MM.1S (cell line): ENCODE data around the gene CREB3L1.

Experiments
- DNase-seq: peaks from one replicate; pipeline ENCODE4 v3.0.0-alpha.2; 2015
- H2AFZ ChIP-seq: fragments of 300-600 bp; sonication (generic); 2 replicates; pipeline ENCODE4 v1.6.0; 2016; ENCODE audit warnings: antibody characterized with exemption, low read length
- H3F3A ChIP-seq: fragments of 300-600 bp; sonication (generic); 2 replicates; pipeline ENCODE4 v1.6.1; 2016; ENCODE audit warnings: mild to moderate bottlenecking, antibody characterized with exemption, low read length, moderate library complexity, mixed read lengths; ENCODE audit not compliant: insufficient read depth
- H3K27ac ChIP-seq: fragments of 300-600 bp; sonication (generic); 2 replicates; pipeline ENCODE4 v1.5.1; 2016; ENCODE audit warnings: mild to moderate bottlenecking, low read length
- H3K27me3 ChIP-seq: fragments of 300-600 bp; sonication (generic); replicated peaks from 2 replicates; pipeline ENCODE4 v1.6.0; 2016; ENCODE audit warnings: low read length; ENCODE audit not compliant: insufficient read depth
- H3K36me3 ChIP-seq: fragments of 300-600 bp; sonication (generic); replicated peaks from 2 replicates; pipeline ENCODE4 v1.6.1; 2016; ENCODE audit warnings: mild to moderate bottlenecking, low read length, mixed read lengths; ENCODE audit not compliant: insufficient read depth
- H3K4me1 ChIP-seq: fragments of 300-600 bp; sonication (generic); 2 replicates; pipeline ENCODE4 v1.6.1; 2016; ENCODE audit warnings: low read length, mixed read lengths
- H3K4me2 ChIP-seq: fragments of 300-600 bp; sonication (generic); 2 replicates; pipeline ENCODE4 v1.6.0; 2016; ENCODE audit warnings: low read depth, low read length
- H3K4me3 ChIP-seq: fragments of 300-600 bp; sonication (generic); 2 replicates; pipeline ENCODE4 v1.5.1; 2016; ENCODE audit warnings: low read length, mixed read lengths
- H3K79me2 ChIP-seq: fragments of 300-600 bp; sonication (generic); 2 replicates; pipeline ENCODE4 v1.6.1; 2016; ENCODE audit warnings: mixed run types, low read length, mixed read lengths
- H3K9ac ChIP-seq: fragments of 300-600 bp; sonication (generic); 2 replicates; pipeline ENCODE4 v1.6.1; 2016; ENCODE audit warnings: low read length, mixed read lengths
- H3K9me2 ChIP-seq: fragments of 300-600 bp; sonication (generic); replicated peaks from 2 replicates; pipeline ENCODE4 v1.6.1; 2016; ENCODE audit warnings: mild to moderate bottlenecking, low read length, mixed read lengths; ENCODE audit not compliant: insufficient read depth
- H3K9me3 ChIP-seq: fragments of 300-600 bp; sonication (generic); replicated peaks from 2 replicates; pipeline ENCODE4 v1.6.1; 2016; ENCODE audit warnings: mild to moderate bottlenecking, low read length, mixed read lengths; ENCODE audit not compliant: insufficient read depth
- H4K20me1 ChIP-seq: fragments of 300-600 bp; sonication (generic); 2 replicates; pipeline ENCODE4 v1.6.1; 2016; ENCODE audit warnings: mild to moderate bottlenecking, low read length, moderate library complexity, mixed read lengths; ENCODE audit not compliant: insufficient read depth
- EZH2 ChIP-seq: fragments of 300-600 bp; sonication (generic); optimal IDR thresholded peaks from 2 replicates; pipeline ENCODE3; 2017; ENCODE audit warnings: low read depth, mild to moderate bottlenecking, antibody characterized with exemption, low read length, mixed read lengths
- EZH2phosphoT487 ChIP-seq: fragments of 300-600 bp; sonication (generic); IDR thresholded peaks from 2 replicates; pipeline ENCODE4 v1.6.1; 2018; ENCODE audit warnings: antibody characterized with exemption, low read length
- TF ChIP-seq, protein P1 (sequence below): fragments of 300-600 bp; sonication (generic); IDR thresholded peaks from 2 replicates; pipeline ENCODE4 v1.5.1; 2016; ENCODE audit warnings: antibody characterized with exemption, low read length, mixed read lengths

The CREB3L1 gene

GRCh38 chr11:46249938-46250744 is 27.3 kb upstream of the CREB3L1 start:
- no peaks in the 10 kb centered on the region for H3K79me2 ChIP-seq
- H3F3A ChIP-seq, result no peaks in the 10 kb centered on the region
- no peaks in the 10 kb centered on the region for H3K27me3 ChIP-seq
- H3K9me3 ChIP-seq, result no peaks in the 10 kb centered on the region
- H3K4me3 ChIP-seq, result no peak overlapping the region
- H3K9ac ChIP-seq, result no peak overlapping the region
- TF ChIP-seq EZH2phosphoT487, result no peak
- no peaks in the 10 kb centered on the region for H3K36me3 ChIP-seq
- H3K4me1 ChIP-seq, result no peaks in the 10 kb centered on the region
- H3K4me2 ChIP-seq, result no peak overlapping the region
- DNase-seq, result no peak
- no peak overlapping the region for H3K27ac ChIP-seq
- H2AFZ ChIP-seq, result no peak overlapping the region
- no peaks in the 10 kb centered on the region for H4K20me1 ChIP-seq
- no peaks in the 10 kb centered on the region for H3K9me2 ChIP-seq

DNA sequence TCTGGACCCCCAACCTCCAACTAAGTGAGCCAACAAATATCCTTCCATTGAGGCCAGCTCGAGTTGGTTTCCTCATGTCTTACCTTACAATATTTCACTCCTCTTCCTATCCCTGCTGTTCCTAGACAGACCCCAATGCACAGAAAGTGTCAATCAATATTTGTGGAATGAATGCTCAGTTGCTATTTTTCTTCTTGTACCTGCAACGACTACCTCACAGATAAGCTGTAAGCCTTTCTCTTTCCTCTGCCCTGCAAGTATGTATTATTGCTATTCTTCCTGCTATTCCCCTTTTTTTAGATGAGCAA is 26.8 kb upstream of the CREB3L1 start:
- Histone ChIP-seq H3K79me2 (no peaks in the 10 kb centered on the region), H4K20me1 (no peaks in the 10 kb centered on the region), H2AFZ (no peak overlapping the region), H3K27me3 (no peaks in the 10 kb centered on the region), H3K9me2 (no peaks in the 10 kb centered on the region), H3K27ac (no peak overlapping the region), H3K9me3 (no peaks in the 10 kb centered on the region), H3K4me2 (no peak overlapping the region), H3K36me3 (no peaks in the 10 kb centered on the region), H3K4me1 (no peaks in the 10 kb centered on the region), H3K4me3 (no peak overlapping the region), H3F3A (no peaks in the 10 kb centered on the region), H3K9ac (no peak overlapping the region)
- no peak for TF ChIP-seq EZH2
- TF ChIP-seq EZH2phosphoT487, result no peak
- TF ChIP-seq, protein P1, sequence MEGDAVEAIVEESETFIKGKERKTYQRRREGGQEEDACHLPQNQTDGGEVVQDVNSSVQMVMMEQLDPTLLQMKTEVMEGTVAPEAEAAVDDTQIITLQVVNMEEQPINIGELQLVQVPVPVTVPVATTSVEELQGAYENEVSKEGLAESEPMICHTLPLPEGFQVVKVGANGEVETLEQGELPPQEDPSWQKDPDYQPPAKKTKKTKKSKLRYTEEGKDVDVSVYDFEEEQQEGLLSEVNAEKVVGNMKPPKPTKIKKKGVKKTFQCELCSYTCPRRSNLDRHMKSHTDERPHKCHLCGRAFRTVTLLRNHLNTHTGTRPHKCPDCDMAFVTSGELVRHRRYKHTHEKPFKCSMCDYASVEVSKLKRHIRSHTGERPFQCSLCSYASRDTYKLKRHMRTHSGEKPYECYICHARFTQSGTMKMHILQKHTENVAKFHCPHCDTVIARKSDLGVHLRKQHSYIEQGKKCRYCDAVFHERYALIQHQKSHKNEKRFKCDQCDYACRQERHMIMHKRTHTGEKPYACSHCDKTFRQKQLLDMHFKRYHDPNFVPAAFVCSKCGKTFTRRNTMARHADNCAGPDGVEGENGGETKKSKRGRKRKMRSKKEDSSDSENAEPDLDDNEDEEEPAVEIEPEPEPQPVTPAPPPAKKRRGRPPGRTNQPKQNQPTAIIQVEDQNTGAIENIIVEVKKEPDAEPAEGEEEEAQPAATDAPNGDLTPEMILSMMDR, result no peak
- no peak for DNase-seq

GRCh38 chr11:46251954-46252353 is 25.5 kb upstream of the CREB3L1 start:
- Histone ChIP-seq H3K4me2 (no peak overlapping the region), H3K9ac (no peak overlapping the region), H3K27me3 (no peaks in the 10 kb centered on the region), H3K9me2 (no peaks in the 10 kb centered on the region), H3F3A (no peaks in the 10 kb centered on the region), H3K27ac (no peak overlapping the region), H2AFZ (no peak overlapping the region), H3K4me1 (no peaks in the 10 kb centered on the region), H4K20me1 (no peaks in the 10 kb centered on the region), H3K36me3 (no peaks in the 10 kb centered on the region), H3K4me3 (no peak overlapping the region), H3K79me2 (no peaks in the 10 kb centered on the region), H3K9me3 (no peaks in the 10 kb centered on the region)
- DNase-seq, result no peak
- TF ChIP-seq, protein P1, result no peak
- TF ChIP-seq EZH2phosphoT487, result no peak

DNA sequence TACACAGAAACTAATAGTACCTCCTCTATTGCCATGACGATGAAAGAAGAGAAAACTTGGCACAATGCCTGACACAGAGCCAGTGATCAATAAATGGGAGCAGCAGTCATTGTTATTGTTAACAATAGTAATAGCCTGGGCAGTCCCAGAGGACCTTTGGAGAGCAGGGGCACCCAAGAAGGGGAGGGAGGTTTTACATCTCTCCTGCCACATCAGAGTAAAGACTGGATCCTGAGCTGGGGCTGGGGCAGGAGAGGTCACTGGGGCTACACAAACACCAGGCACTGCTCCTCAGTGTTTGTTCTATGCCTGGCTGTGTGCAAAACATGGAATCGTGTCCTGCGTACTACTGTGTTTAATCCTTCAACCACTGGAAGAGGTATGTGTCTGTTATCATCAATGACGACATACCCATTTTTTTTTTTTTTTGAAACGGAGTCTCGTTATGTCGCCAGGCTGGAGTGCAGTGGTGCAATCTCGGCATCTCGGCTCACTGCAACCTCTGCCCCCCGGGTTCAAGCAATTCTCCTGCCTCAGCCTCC is 25.0 kb upstream of the CREB3L1 start:
- no peak for DNase-seq
- H3K9me3 ChIP-seq, result no peaks in the 10 kb centered on the region
- no peak overlapping the region for H3K4me3 ChIP-seq
- no peaks in the 10 kb centered on the region for H3F3A ChIP-seq
- H3K36me3 ChIP-seq, result no peaks in the 10 kb centered on the region
- no peak overlapping the region for H3K9ac ChIP-seq
- no peak overlapping the region for H2AFZ ChIP-seq
- TF ChIP-seq EZH2 (no peak), EZH2phosphoT487 (no peak)
- TF ChIP-seq, protein P1, result no peak
- H3K4me2 ChIP-seq, result no peak overlapping the region
- no peaks in the 10 kb centered on the region for H3K79me2 ChIP-seq
- no peaks in the 10 kb centered on the region for H3K4me1 ChIP-seq
- H3K27ac ChIP-seq, result no peak overlapping the region
- no peaks in the 10 kb centered on the region for H3K27me3 ChIP-seq
- no peaks in the 10 kb centered on the region for H4K20me1 ChIP-seq
- H3K9me2 ChIP-seq, result no peaks in the 10 kb centered on the region
